Measurements from ENCODE around the gene PEF1. TPM values are rescaled to one million over a fixed set of nuclear protein-coding genes. Genes with fewer than 3 reads are reported as not detected.

The PEF1 gene
- total and polyA plus RNA-seq, 2 of the 8 experiments (the other 6 are each of a cell fraction or from before 2014, with no cell fraction given): 35.2 to 69.2 TPM

GRCh38 chr1:31658721-31659120 lies 14.0 kb upstream of the PEF1 start:
- ChIA-PET POLR2A (ENCODE audit: partially characterized antibody) (interaction anchor here (0.9 kb wide), 2 partner anchors 16 to 110 kb away, joined by 3 read pairs; no protein-coding TSS in a partner anchor), CTCF (ENCODE audit: partially characterized antibody) (interaction anchor here (0.6 to 19.3 kb wide), 8 partner anchors 23 to 305 kb away, joined by 3 to 370 read pairs (median 3); no protein-coding TSS in a partner anchor)
- Histone ChIP-seq H3K27me3 (replicated peaks in 1 of 4; ENCODE audit: control insufficient read depth in 3 of 4, extremely low read depth in 1 of 4, insufficient read depth in 3 of 4, low read length in 3 of 4) (no peaks in the 10 kb centered on the region), H2AK5ac (ENCODE audit: low read depth, low read length) (no peak overlapping the region), H2BK5ac (ENCODE audit: low read depth, low read length) (no peak overlapping the region), H3K23ac (ENCODE audit: insufficient read length) (no peak overlapping the region), H3K36me3 (ENCODE audit: control insufficient read depth in 2 of 4, insufficient read depth in 4 of 4, low read length in 3 of 4) (no peaks in the 10 kb centered on the region), H2BK20ac (ENCODE audit: low read length) (no peak overlapping the region), H3K14ac (ENCODE audit: insufficient read length) (no peak overlapping the region), H3K18ac (ENCODE audit: extremely low read depth, low read length) (no peak overlapping the region), H3K79me1 (ENCODE audit: low read depth, low read length) (no peaks in the 10 kb centered on the region), H2BK120ac (replicated peaks; ENCODE audit: low read depth, low read length) (no peak overlapping the region), H4K20me1 (replicated peaks in 1 of 2; ENCODE audit: control insufficient read depth in 1 of 2, insufficient read depth in 2 of 2, low read length in 2 of 2) (peaks cover 0 to 2% of the 10 kb centered on the region in 2 experiments), H4K5ac (ENCODE audit: insufficient read length, low read depth, low read length) (no peak overlapping the region), H3K4me1 (replicated peaks in 1 of 4; ENCODE audit: control insufficient read depth in 3 of 4, insufficient read depth in 4 of 4, low read length in 3 of 4) (no peaks in the 10 kb centered on the region), H4K8ac (ENCODE audit: extremely low read depth, insufficient read depth, low read length) (no peak overlapping the region), H3K4me3 (ENCODE audit: extremely low read depth in 1 of 4, insufficient read depth in 2 of 4, low read depth in 3 of 4, low read length in 4 of 4) (no peak overlapping the region), H3K56ac (replicated peaks; ENCODE audit: insufficient read length, low read depth, low read length) (no peak overlapping the region), H2BK12ac (ENCODE audit: low read depth, low read length) (no peak overlapping the region), H3K9ac (replicated peaks in 1 of 4; ENCODE audit: extremely low read depth in 1 of 4, low read depth in 3 of 4, low read length in 3 of 4) (no peak overlapping the region), H3K27ac (ENCODE audit: low read depth, low read length) (no peak overlapping the region; the same call in 1 of the 2 replicates), H3K4me2 (ENCODE audit: insufficient read depth in 1 of 2, low read depth in 2 of 2, low read length in 2 of 2) (no peak overlapping the region), H3K9me3 (ENCODE audit: insufficient read depth in 2 of 2, low read depth in 1 of 2, low read length in 1 of 2) (no peaks in the 10 kb centered on the region), H3K79me2 (ENCODE audit: control insufficient read depth in 1 of 2, insufficient read depth in 2 of 2, low read length in 2 of 2) (no peaks in the 10 kb centered on the region), H4K91ac (replicated peaks; ENCODE audit: insufficient read length, low read length) (no peak overlapping the region), H3K23me2 (ENCODE audit: low read depth, low read length) (no peaks in the 10 kb centered on the region), H2BK15ac (ENCODE audit: low read length) (no peak overlapping the region), H3K4ac (replicated peaks; ENCODE audit: insufficient read length, low read depth, low read length) (no peak overlapping the region), H2AFZ (ENCODE audit: low read length) (no peak overlapping the region)
- TF ChIP-seq CEBPB (IDR thresholded peaks at IDR 0.05; ENCODE audit: low read depth, low read length) (no peak), POLR2AphosphoS5 (IDR thresholded peaks at IDR 0.05; ENCODE audit: low read depth, low read length) (no peak), SIRT6 (IDR thresholded peaks at IDR 0.05; ENCODE audit: low read length) (no peak), ASH2L (IDR thresholded peaks at IDR 0.05; ENCODE audit: low read length) (no peak), RXRA (IDR thresholded peaks at IDR 0.05; ENCODE audit: insufficient read depth, low read depth, low read length) (no peak), GTF2F1 (IDR thresholded peaks at IDR 0.05; ENCODE audit: borderline replicate concordance, low read depth, low read length) (no peak), CHD1 (IDR thresholded peaks at IDR 0.05; ENCODE audit: low read depth, low read length) (no peak), SUZ12 (IDR thresholded peaks at IDR 0.05; ENCODE audit: low read length) (no peak), CTBP2 (IDR thresholded peaks at IDR 0.05; ENCODE audit: borderline replicate concordance, insufficient read depth, insufficient read length, low read length) (no peak), CHD2 (IDR thresholded peaks at IDR 0.05; ENCODE audit: low read length) (no peak), KDM5A (IDR thresholded peaks at IDR 0.05; ENCODE audit: low read length) (no peak), EZH2 (IDR thresholded peaks at IDR 0.05; ENCODE audit: low read depth, low read length, severe bottlenecking) (no peak), BCL11A (IDR thresholded peaks at IDR 0.05; ENCODE audit: low read depth in 2 of 2, low read length in 2 of 2) (no peak), SRF (IDR thresholded peaks at IDR 0.05; ENCODE audit: low read depth, low read length) (no peak)
- DNase-seq (ENCODE audit: low read depth in 1 of 2, low spot score in 2 of 2) (no peak), FAIRE-seq (no peak)
- 90% methylated on average over 3 of the region's 3 CpGs; no CpG with 5 or more reads in 1 of the 2 experiments for WGBS, 2 experiments (ENCODE audit: extremely low coverage in 1 of 2, insufficient coverage in 1 of 2, insufficient read length in 1 of 2, insufficient replicate concordance in 2 of 2, low coverage in 1 of 2, low lambda C conversion rate in 2 of 2, missing lambda C conversion rate in 1 of 2)
